Measurements from ENCODE around the gene SLC7A4.
"Not testable (repeated sequence)": the region's sequence is repeated elsewhere in the genome, so short reads cannot be mapped to it uniquely, and the experiment has no call there.

The SLC7A4 gene

DNA sequence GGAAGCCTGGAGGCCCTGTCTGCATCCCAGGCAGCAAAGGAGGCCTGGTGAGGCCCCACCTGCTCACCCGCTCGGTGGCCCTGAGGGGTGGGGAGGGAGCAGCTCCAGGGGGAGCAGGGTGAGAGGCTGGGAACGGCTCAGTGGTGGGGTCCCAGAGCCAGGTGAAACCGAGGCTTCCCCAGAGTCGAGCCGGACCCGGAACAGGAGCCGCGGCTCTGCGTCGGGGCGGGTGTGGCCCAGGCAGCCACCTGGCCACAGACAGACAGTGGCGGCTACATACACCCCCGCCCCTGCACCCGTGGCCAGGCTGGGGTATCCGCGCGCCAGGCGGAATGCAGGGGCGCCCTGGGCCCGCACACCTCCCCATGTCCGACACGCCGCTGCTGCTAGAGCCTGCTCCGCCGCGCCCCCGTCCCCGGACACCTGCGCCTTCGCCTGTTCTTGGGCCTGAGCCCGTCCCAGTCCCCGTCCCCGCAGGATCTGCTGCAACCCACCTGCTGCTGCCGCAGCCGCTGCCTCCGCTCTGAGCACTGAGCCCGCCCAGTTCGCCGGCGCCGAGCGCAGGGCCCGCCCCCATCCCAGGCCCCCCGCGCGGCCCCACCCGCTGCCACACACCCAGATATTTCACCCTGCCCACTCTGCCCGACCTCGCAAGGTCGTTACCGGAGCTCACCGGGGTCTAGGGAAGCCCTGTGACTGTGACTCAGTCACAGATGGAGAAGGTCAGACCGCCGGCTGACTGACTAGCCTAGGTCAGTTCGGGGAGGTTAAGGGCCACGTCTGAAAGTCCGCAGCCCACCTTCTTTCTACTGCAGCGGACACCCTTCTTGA lies at the start of gene SLC7A4:
Gene SLC7A4 (minus strand): TSS at position 525 of the 831 bp plus-strand sequence. CDS start 749 bp downstream, outside the sequence.
- H3K4me3 ChIP-seq (ENCODE audit: low read length) = no peak within 1 kb of the TSS
- no peak for TF ChIP-seq ZNF274 (IDR thresholded peaks at IDR 0.05; ENCODE audit: low read depth, low read length)

GRCh38 chr22:21080435-21081137 lies 48.2 kb upstream of the SLC7A4 start:
- no peak for TF ChIP-seq ZNF274 (IDR thresholded peaks at IDR 0.05; ENCODE audit: low read depth, low read length)
- H3K4me3 ChIP-seq (ENCODE audit: low read length) = no peak overlapping the region

DNA sequence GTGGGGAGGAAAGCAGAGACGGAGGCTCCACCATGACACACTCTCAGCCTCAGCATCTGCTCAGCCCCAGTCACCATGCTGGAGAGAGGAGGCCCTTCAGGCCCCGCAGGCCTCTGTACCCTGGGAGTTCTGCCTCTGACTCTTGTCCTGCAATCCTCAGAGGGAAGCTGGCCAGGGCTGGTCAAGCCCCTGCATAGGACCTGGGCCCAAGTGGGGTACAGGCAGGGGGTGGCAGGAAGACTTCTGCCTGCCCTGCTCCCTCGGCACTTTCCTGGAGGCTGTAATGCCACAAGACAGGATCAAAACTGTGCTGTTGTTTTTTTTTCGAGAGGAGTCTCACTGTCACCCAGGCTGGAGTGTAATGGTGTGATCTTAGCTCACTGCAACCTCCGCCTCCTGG lies 47.1 kb upstream of the SLC7A4 start:
- TF ChIP-seq ZNF274 (IDR thresholded peaks at IDR 0.05; ENCODE audit: low read depth, low read length) = no peak
- H3K4me3 ChIP-seq (ENCODE audit: low read length) = no peak overlapping the region

GRCh38 chr22:21078916-21079315 lies 46.6 kb upstream of the SLC7A4 start:
- H3K4me3 ChIP-seq (ENCODE audit: low read length) = no peak overlapping the region
- TF ChIP-seq ZNF274 (IDR thresholded peaks at IDR 0.05; ENCODE audit: low read depth, low read length) = no peak

- no peak for TF ChIP-seq ZNF274 (IDR thresholded peaks at IDR 0.05; ENCODE audit: low read depth, low read length)
- H3K4me3 ChIP-seq (ENCODE audit: low read length) = no peak overlapping the region
These were observed 45.6 kb upstream of the SLC7A4 start for GRCh38 chr22:21077884-21078508.

GRCh38 chr22:21076912-21077625 lies 44.7 kb upstream of the SLC7A4 start:
- H3K4me3 ChIP-seq (ENCODE audit: low read length) = no peak overlapping the region
- no peak for TF ChIP-seq ZNF274 (IDR thresholded peaks at IDR 0.05; ENCODE audit: low read depth, low read length)

DNA sequence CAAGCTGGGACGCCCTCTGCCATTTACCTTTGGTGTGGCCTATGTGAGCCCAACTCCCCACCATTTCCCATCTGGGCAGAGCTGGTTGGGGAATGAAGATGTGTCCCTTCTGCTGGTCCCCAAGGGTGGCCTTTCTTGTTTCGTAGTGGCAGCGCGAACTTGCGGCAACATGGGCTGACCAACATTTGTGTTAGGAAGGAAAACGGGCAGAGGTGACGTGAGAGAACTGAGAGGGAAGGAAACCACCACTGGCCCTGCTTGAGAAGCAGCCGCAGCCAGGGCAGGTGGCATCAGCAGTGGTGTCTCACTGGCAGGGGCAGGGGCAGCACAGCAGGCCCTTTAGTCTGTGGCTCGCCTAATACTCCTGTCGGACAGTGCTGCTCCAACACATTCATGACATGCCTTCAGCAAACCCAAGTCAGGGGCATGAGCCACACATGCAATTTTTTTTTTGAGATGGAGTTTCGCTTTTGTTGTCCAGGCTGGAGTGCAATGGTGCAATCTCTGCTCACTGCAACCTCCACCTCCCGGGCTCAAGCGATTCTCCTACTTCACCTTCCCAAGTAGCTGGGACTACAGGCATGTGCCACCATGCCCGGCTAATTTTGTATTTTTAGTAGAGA lies 43.3 kb upstream of the SLC7A4 start:
- no peak for TF ChIP-seq ZNF274 (IDR thresholded peaks at IDR 0.05; ENCODE audit: low read depth, low read length)
- H3K4me3 ChIP-seq (ENCODE audit: low read length) = no peak overlapping the region

- H3K4me3 ChIP-seq (ENCODE audit: low read length) = no peak overlapping the region
- TF ChIP-seq ZNF274 (IDR thresholded peaks at IDR 0.05; ENCODE audit: low read depth, low read length) = no peak
These were observed 41.8 kb upstream of the SLC7A4 start for GRCh38 chr22:21074102-21074715.

GRCh38 chr22:21073482-21073881 lies 41.1 kb upstream of the SLC7A4 start:
- H3K4me3 ChIP-seq (ENCODE audit: low read length) = no peak overlapping the region
- TF ChIP-seq ZNF274 (IDR thresholded peaks at IDR 0.05; ENCODE audit: low read depth, low read length) = no peak

- H3K4me3 ChIP-seq (ENCODE audit: low read length) = no peak overlapping the region
- no peak for TF ChIP-seq ZNF274 (IDR thresholded peaks at IDR 0.05; ENCODE audit: low read depth, low read length)
These were observed 40.7 kb upstream of the SLC7A4 start for GRCh38 chr22:21073023-21073422.

DNA sequence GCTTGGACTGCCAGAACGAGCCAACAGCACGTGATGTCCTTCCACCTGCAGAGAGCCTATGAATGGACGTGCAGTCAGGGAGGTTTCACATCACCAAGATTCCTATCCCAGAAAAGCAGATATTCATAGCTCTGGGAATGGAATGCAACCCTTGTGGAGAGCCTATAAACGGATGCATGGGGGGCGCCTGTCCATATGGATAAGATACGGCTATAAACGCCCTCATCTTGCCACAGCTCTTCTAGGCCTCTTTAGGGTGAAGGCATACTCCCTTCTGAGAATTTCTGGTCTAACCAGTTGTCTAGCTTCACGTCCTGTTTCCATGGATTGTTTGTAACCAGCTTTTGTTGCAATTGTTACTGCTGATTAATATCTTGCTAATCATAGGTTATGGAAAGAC lies 39.4 kb upstream of the SLC7A4 start:
- not testable (repeated sequence) for H3K4me3 ChIP-seq (ENCODE audit: low read length)

DNA sequence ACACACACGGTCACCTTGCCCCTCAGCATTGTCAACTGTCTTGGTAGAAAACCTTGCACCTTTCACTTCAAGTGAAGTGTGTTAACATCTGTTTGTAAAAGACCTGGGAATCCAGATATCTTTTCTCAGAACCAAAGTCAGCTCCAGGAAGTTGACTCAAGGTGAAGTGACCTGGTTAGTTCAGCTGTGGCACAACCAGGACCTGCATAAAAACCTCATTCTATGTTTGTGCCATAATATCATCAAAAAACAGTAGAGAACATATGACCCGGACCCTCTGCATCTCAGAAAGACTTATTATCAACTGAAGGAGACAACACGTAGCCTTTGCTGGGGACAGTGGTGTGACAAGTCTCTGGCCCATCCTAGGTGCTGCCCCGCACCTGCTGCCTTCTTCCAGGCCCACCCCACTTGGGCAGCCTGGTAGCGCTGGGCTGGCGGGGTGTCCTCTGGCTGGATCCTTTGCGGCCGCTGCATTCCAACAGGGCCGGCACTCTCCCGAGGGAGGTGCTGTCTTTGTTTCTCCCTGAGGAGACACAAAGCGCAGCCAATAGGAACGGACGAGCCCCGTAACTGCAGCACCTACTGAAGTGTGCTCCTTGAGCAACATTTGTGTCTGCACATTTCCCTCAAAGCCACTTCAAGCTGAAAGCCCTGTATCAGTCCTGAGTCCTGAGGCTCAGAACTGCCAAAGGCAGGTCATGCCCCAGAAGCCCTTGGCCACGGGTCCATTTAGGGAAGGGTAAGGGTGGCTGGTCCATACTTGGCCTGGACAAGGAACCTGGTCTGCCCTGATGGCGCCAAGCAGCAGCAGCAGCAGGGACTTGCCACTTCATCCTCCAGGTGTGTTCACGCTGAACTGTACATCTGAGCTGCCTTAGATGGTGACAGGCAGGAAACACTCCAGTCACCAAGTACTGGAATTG lies 38.6 kb upstream of the SLC7A4 start:
- no peak overlapping the region for H3K4me3 ChIP-seq (ENCODE audit: low read length)
- no peak for TF ChIP-seq ZNF274 (IDR thresholded peaks at IDR 0.05; ENCODE audit: low read depth, low read length)

Measured in GM08714 (cell line).